ENCODE data around the gene ZNF853.
"Not testable (repeated sequence)": the region's sequence is repeated elsewhere in the genome, so short reads cannot be mapped to it uniquely, and the experiment has no call there.

Gene ZNF853

GRCh38 chr7:6614953-6615722, at the start of gene ZNF853:
Gene ZNF853 (plus strand): TSS chr7:6615610. CDS start chr7:6616175, 565 bp downstream.
- Histone ChIP-seq H3K4me1 (peaks cover 10 to 37% (median 28%) of the 10 kb centered on the region in 10 experiments), H3K9ac (peak within 1 kb of the TSS; percentile 42 to 72 (median 61); a peak in 17 of 22 replicates), H3K4me3 (peak within 1 kb of the TSS; percentile 46 to 71 (median 59)), H3K36me3 (peaks cover 0 to 9% (median 0%) of the 10 kb centered on the region in 11 experiments; a peak in 5 of 22 replicates), H3K9me3 (replicated peaks in 1 of 11) (no peaks in the 10 kb centered on the region), H3K4me2 (peak within 1 kb of the TSS; percentile 81 to 99 (median 92)), H4K20me1 (peaks cover 0 to 45% (median 6%) of the 10 kb centered on the region in 11 experiments; a peak in 9 of 22 replicates), H3K27me3 (peaks cover 49 to 70% (median 62%) of the 10 kb centered on the region in 11 experiments), H3K27ac (peak within 1 kb of the TSS in 1 of 11 experiments; percentile 36; a peak in 2 of 22 replicates)
- TF ChIP-seq Cebpa-rat (IDR thresholded peaks at IDR 0.05): no peak

- Histone ChIP-seq H3K4me3 (no peak overlapping the region), H3K27ac (no peak overlapping the region), H3K36me3 (no peaks in the 10 kb centered on the region), H3K9ac (no peak overlapping the region), H4K20me1 (no peaks in the 10 kb centered on the region), H3K27me3 (no peaks in the 10 kb centered on the region), H3K4me2 (no peak overlapping the region), H3K4me1 (peaks cover 3 to 30% (median 23%) of the 10 kb centered on the region in 10 experiments; a peak in 16 of 20 replicates), H3K9me3 (replicated peaks in 1 of 11) (no peaks in the 10 kb centered on the region; a peak in 1 of 22 replicates)
- TF ChIP-seq Cebpa-rat (IDR thresholded peaks at IDR 0.05): no peak
Observed at GRCh38 chr7:6565655-6566054, 49.8 kb upstream of the ZNF853 start.

GRCh38 chr7:6567886-6568285, 47.5 kb upstream of the ZNF853 start:
- peaks cover 16 to 45% (median 40%) of the 10 kb centered on the region in 10 experiments; a peak in 19 of 20 replicates for H3K4me1 ChIP-seq
- no peaks in the 10 kb centered on the region; a peak in 1 of 22 replicates for H3K9me3 ChIP-seq (replicated peaks in 1 of 11)
- peak overlapping the region in 8 of 11 experiments; percentile 5 to 45 (median 24); a peak in 9 of 22 replicates for H3K4me2 ChIP-seq
- H4K20me1 ChIP-seq: no peaks in the 10 kb centered on the region
- H3K27ac ChIP-seq: no peak overlapping the region
- H3K36me3 ChIP-seq: no peaks in the 10 kb centered on the region
- no peak for TF ChIP-seq Cebpa-rat (IDR thresholded peaks at IDR 0.05)
- no peaks in the 10 kb centered on the region for H3K27me3 ChIP-seq
- H3K4me3 ChIP-seq: no peak overlapping the region
- no peak overlapping the region for H3K9ac ChIP-seq

- Histone ChIP-seq H3K4me2 (peak overlapping the region in 9 of 11 experiments; percentile 15 to 77 (median 64); a peak in 16 of 22 replicates), H3K9ac (no peak overlapping the region), H3K27ac (peak overlapping the region in 2 of 11 experiments; percentile 12 to 28; a peak in 2 of 22 replicates), H3K4me3 (no peak overlapping the region), H3K4me1 (peaks cover 23 to 73% (median 68%) of the 10 kb centered on the region in 10 experiments), H3K36me3 (no peaks in the 10 kb centered on the region), H3K27me3 (no peaks in the 10 kb centered on the region), H3K9me3 (replicated peaks in 1 of 11) (no peaks in the 10 kb centered on the region; a peak in 1 of 22 replicates), H4K20me1 (no peaks in the 10 kb centered on the region)
- TF ChIP-seq Cebpa-rat (IDR thresholded peaks at IDR 0.05): no peak
Observed at GRCh38 chr7:6571160-6571779, 44.1 kb upstream of the ZNF853 start.

- H3K4me1 ChIP-seq: peaks cover 50 to 87% (median 84%) of the 10 kb centered on the region in 10 experiments
- TF ChIP-seq Cebpa-rat (IDR thresholded peaks at IDR 0.05): no peak
- no peaks in the 10 kb centered on the region for H3K36me3 ChIP-seq
- H3K4me2 ChIP-seq: peak overlapping the region in 9 of 11 experiments; percentile 38 to 89 (median 81); a peak in 17 of 22 replicates
- H3K4me3 ChIP-seq: no peak overlapping the region
- no peaks in the 10 kb centered on the region; a peak in 1 of 22 replicates for H4K20me1 ChIP-seq
- H3K9me3 ChIP-seq (replicated peaks in 1 of 11): no peaks in the 10 kb centered on the region
- peak overlapping the region in 4 of 11 experiments; percentile 21 to 92 (median 90); a peak in 5 of 22 replicates for H3K9ac ChIP-seq
- peak overlapping the region in 7 of 11 experiments; percentile 36 to 94 (median 90); a peak in 8 of 22 replicates for H3K27ac ChIP-seq
- H3K27me3 ChIP-seq: no peaks in the 10 kb centered on the region
Observed at GRCh38 chr7:6575281-6576023, 40.0 kb upstream of the ZNF853 start.

- Histone ChIP-seq H3K4me1 (peaks cover 58 to 94% (median 92%) of the 10 kb centered on the region in 10 experiments), H3K27me3 (no peaks in the 10 kb centered on the region), H3K4me3 (peak overlapping the region in 9 of 10 experiments; percentile 56 to 79 (median 67); a peak in 15 of 20 replicates), H3K9me3 (replicated peaks in 1 of 11) (no peaks in the 10 kb centered on the region), H3K27ac (peak overlapping the region in 10 of 11 experiments; percentile 36 to 97 (median 92); a peak in 20 of 22 replicates), H3K36me3 (0 out of 22 replicates have a peak, but pooled peaks cover 0 to 4% (median 0%) of the 10 kb centered on the region in 11 experiments), H3K4me2 (peak overlapping the region; percentile 54 to 92 (median 85)), H3K9ac (peak overlapping the region in 9 of 11 experiments; percentile 21 to 95 (median 90); a peak in 13 of 22 replicates), H4K20me1 (no peaks in the 10 kb centered on the region; a peak in 1 of 22 replicates)
- TF ChIP-seq Cebpa-rat (IDR thresholded peaks at IDR 0.05): no peak
Observed at GRCh38 chr7:6576024-6576866, 39.2 kb upstream of the ZNF853 start.

GRCh38 chr7:6576867-6577368, 38.5 kb upstream of the ZNF853 start:
- Histone ChIP-seq H3K4me1 (peaks cover 65 to 94% (median 92%) of the 10 kb centered on the region in 10 experiments), H3K9ac (peak overlapping the region; percentile 84 to 95 (median 89)), H3K4me2 (peak overlapping the region; percentile 69 to 92 (median 85)), H3K27ac (peak overlapping the region; percentile 88 to 97 (median 92)), H3K4me3 (peak overlapping the region; percentile 56 to 79 (median 67))
- H4K20me1 ChIP-seq; H3K9me3 ChIP-seq (replicated peaks in 1 of 11); H3K36me3 ChIP-seq; H3K27me3 ChIP-seq: not testable (repeated sequence)
